GM18511 (cell line): ENCODE data around the gene PRKAB2.
"Not testable (repeated sequence)": the region's sequence is repeated elsewhere in the genome, so short reads cannot be mapped to it uniquely, and the experiment has no call there.

Experiments used
- ATAC-seq: cut with Tn5 transposase; IDR thresholded peaks from one replicate; pipeline ENCODE4 v1.9.1; 2021; ENCODE audit warnings: mild to moderate bottlenecking, moderate library complexity; ENCODE audit not compliant: unreplicated experiment

The PRKAB2 gene

DNA sequence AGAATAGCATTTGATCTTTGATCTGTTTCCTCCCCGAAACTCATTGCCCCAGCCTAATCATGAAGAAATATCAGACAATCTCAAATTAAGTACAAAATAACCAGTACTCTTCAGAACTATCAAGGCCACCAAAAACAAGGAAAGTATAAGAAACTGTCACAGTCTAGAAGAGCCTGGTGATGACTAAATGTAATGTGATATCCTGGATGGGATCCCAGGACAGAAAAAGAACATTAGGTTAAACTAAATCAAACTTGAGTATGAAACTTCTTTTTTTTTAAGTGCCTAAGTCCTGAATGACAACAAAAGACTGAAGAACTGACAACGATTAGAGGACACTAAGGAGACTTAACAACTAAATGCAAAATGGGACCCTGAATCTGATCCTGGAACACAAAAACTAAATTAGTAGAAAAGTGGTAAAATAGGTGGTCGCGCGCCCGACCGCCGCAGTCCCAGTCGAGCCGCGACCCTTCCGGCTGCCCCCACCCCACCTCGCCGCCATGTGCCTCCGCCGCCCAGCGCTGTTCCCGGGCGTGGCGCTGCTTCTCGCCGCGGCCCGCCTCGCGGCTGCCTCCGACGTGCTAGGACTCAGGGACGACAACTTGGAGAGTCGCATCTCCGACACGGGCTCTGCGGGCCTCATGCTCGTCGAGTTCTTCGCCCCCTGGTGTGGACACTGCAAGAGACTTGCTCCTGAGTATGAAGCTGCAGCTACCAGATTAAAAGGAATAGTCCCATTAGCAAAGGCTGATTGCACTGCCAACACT is 5.5 kb upstream of the PRKAB2 start:
- ATAC-seq, result no peak

DNA sequence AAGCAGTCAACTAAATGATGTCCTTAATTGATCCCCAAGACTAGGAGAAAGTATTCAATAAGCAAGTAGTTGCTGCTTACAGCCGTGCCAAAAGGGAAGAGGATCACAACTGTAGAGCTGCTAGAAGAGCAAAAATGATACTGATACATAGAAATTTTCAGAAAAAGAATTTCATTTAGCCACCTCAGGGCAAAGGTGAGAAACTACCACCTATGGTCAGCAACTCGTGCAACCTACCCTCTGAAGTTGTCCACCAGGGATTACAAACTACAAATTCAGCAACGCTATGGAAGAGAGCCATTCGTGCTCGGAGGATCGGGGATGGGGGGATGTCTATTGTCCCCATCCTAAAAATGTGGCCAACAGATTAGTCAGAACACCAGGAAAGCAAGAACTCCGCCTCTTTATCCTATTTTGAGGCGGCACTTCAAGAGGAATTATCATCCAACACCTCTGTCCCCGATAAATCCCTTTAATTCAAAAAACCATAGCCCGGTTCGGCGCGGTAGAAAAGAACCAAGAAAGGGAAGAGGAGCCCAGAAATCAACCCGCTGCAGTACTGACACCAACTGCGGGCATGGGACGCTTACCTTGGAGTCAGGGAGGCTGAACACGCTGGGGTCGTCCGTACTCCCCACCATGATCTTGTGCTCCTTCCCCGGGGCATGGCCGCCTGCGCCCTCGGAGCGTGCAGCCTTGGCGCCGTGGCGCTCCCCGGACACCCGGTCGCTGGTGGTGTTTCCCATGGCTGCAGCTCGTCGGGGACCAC is 687 bp downstream of the PRKAB2 start:
- ATAC-seq, result no peak

DNA sequence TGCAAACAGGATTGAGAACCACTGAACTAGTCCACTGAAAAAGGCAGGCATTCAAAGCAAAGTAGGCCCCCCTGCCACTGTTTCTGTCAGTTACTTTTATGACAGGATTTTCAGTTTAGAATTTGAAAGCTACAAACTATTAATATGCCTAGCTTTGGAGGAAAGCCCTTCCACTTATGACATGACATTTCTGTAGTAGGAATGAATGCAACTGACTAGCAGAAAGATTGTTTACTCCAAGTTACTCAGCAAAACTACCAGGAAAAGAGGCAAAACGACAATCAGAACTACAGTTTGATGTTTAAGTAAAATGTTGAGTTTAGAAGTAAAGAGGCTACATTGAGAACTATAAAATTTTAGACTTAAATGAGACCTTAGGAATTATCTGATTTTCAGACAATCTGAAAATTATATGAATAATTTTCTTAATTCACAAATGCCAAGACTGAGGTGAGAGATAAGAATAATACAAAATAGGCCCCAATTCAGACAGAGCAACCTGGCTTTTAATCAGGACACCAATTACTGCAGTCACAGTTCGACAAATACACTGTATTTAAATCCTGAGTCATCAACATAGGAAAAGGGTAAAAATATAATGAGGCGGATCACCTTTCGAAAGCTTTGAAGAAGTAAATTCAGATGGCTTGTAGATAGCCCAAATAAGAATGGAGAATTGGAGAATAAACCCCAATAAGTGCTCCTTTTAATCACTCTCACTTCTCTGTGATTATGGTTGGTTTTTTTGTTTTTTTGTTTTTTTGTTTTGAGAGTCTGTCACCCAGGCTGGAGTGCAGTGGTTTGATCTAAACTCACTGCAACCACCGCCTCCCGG is 2.2 kb downstream of the PRKAB2 start:
- ATAC-seq, result no peak

DNA sequence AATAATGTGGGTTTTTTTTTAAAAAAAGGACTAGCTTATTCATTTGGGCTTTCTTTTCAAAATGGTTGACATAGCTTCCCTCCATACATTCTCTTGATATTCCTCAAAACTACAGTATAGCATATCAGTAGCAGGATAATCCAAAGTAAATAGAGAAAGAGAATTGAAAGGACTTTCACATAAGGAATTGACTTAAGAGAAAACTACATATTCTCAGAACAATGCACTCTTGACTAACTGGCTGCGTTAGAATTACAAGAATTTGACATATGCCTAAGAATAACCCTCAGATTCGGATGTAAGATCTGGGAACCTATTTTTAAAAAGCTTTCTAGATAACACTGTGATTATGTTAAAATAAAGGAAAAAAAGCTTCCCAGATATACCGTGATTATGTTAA is 3.1 kb downstream of the PRKAB2 start:
- ATAC-seq, result no peak

DNA sequence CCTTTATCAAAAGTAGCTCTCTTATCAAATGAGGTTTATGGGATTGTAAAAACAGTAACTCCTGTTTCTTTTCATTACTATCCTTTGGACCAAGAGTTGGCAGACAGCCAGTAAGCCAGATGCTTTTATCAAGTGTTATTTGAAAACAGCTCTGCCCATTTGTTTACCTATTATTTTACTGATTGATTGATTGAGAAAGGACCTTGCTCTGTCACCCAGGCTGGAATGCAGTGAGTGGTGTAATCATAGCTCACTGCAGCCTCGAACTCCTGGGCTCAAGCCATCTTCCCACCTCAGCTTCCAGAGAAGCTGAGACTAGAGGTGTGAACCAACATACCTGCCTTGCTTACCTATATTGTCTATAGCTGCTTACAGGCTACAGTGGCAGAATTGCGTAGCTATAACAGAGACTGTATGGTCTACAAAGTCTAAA is 3.6 kb downstream of the PRKAB2 start:
- ATAC-seq, result no peak

DNA sequence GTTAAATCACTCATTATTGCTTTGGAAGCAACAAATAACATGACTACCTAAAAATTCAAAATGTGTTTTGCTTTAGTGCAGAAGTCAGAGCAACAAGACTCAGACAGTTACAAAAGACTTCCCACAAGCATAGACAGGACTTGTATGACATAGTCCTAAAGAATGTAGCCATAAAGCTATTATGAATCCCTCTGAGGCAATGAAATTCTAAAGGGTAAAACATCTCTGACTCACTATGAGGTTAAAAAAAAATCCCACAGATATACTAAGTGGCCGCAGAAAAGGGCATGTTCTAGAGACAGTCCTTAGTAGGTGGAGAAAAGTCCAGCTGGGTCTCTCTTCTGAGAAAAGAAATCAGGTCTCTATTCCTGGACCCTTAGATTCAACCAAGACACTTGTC is 4.9 kb downstream of the PRKAB2 start:
- no peak for ATAC-seq

DNA sequence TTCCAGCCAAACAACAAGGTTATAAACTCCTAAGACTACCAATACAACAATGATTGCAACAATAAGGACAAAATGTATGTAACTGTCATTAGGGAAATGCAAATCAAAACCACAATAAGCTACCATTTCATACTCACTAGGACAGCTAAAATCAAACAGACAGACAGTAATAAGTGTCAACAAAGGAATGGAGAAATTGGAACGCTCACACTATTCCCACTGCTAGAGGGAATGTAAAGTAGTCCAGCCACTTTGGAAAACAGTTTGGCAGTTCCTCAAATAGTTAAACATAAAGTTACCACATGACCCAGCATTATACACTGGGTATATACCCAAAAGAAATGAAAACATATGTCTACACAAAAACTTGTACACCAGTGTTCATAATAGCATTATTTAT is 9.3 kb downstream of the PRKAB2 start:
- no peak for ATAC-seq

DNA sequence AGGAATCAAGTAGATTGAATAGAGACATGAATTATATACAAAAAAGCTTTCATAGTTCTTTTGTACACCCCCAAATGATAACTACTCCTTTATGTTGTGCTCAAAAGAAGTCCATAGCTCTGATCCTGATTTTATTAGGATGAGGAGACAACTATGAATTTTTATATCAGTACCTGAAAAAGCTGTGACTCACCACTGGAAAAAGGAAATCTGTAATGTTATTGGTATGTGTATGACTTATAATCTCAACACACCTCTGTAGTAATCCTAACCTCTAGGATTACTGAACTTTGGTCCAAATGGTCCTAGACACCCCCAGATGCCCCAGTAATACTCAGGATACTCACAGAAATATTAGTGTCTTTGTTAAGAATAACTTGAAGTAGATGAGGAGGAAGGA is 10.2 kb downstream of the PRKAB2 start:
- ATAC-seq, result no peak

DNA sequence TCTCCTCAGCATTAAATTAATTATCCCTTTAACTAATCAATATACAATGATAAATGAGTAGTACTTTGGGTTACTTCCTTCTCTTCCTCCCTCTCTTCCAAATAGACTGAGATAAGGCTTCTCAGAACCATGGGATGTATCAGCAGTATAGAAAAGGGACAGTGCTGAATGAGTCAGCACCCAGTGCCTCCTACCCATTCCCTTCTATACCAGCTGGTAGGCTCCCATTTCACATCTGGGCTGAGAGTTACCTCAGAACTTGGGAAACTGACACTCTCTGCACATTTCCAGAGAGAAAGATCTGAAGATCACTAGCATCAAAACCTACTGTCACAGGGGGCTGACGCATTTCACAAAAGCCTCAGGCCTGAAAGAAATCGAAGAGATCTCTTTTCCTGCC is 15.2 kb downstream of the PRKAB2 start:
- not testable (repeated sequence) for ATAC-seq

DNA sequence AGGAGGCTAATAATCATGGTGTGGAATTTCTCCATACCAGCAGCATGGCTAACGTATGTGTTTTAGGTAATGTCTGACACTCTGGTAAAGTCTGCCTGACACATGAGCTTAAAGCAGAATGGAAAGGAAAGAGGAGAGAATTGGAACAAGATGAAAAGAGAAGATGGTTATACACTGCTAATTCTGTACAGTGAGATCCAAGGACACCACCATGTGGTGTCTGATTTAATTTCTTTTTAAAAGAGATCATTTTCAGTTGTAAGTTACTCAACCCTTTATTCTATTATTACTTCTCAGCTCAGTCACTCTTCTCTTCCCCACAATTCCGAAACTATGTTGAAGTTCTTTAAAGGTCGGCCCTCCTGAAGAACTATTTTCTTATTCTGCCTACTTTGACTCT is 15.6 kb downstream of the PRKAB2 start:
- no peak for ATAC-seq

DNA sequence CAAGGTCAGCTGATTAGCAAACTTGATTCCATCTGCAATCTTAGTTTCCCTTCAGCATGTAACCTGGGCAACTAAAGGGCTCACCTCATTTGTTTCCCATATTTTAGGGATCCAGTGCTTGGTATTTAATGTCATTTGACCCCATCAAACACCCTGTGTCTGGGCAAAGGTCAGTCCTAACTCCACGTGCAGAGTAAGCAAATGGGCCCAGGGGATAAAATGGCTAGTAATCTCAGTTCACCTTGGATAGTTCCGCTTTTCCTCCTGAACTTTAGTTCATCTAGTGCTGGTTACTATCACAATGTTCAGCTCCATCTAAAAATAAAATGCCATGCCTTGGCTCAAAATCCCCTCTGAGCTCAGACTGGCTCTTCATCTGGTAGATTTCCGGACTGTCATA is 19.5 kb downstream of the PRKAB2 start:
- ATAC-seq, result no peak

DNA sequence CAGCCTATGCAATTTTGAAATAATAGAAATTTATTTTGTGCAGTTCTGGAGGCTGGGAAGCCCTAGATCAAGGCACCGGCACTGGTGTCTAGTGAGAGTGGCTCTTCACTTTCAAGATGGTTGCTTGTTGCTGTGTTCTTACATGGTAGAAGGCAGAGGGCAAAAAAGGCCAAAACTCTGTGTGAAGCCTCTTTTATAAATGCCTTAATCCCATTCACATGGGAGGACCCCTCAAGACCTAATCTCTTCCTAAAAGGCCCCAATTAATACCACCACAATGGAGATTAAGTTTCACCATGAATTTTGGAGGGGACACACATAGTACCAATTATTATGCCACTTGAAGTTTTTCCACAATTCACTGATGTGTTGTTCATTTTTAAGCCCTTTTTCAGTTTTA is 21.0 kb downstream of the PRKAB2 start:
- no peak for ATAC-seq

DNA sequence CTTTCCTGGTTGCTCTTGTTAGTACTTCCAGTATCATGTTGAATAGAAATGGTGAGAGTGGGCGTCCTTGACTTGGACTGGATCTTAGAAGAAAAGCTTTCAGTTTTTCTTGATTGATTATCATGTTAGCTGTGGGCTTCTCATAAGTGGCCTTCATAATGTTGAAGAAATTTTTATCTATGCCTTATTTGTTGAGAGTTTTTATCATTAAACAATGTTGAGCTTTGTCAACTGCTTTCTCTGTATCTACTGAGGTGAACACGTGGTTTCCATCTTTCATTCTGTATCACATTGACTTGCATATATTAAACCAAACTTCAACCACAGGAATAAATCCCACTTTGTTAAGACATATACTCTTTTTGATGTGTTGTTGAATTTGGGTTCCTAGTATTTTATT is 29.4 kb downstream of the PRKAB2 start:
- ATAC-seq, result no peak

DNA sequence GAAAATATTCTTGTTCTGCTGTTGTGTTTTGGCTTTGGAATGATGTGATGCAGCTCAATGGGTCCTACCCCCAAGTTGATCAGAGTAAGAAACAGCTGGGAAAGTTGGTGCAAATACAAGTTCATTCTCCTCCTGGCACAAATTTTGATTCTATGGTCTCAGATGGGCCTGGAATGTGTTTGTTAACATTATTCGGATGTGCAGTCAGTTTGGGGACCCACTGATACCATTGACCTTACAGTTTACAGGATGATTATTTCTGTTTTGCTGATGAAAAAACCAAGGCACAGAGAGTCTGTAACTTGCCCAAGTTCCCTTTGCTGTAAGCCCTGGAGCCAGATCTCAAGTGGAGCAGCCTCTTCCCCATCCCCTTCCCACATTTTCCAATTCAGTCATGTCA is 41.5 kb downstream of the PRKAB2 start:
- ATAC-seq, result not testable (repeated sequence)

DNA sequence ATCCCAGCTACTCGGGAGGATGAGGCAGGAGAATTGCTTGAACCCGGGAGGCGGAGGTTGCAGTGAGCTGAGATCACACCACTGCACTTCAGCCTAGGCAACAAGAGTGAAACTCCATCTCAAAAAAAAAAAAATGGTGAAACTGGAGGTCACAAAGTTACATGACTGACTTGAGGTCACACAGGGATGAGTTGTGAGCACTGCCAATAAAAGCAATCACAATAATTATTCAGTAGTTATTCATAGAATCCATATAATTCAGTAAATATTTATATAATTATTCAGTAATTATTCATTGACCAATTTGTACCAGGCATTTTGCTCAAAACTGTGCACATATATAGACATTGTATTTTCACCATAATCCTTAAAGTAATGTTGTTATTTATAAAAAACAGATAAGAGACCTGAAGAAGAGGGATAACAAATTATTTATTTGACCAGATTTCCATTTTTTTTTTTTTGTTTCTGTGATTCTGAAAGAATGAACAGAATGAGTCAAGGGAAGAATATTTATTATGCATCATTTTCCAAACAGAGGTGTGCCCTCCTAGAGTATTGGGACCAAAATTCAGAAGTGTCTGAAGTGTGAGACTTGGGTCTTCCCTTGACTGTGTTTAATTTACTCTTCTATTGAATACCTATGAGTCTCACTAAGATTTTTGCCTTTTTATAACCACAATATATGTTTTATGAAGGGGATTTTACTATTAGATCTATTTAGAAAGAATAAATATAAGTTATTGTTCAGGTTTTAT is 43.0 kb downstream of the PRKAB2 start:
- ATAC-seq, result no peak

DNA sequence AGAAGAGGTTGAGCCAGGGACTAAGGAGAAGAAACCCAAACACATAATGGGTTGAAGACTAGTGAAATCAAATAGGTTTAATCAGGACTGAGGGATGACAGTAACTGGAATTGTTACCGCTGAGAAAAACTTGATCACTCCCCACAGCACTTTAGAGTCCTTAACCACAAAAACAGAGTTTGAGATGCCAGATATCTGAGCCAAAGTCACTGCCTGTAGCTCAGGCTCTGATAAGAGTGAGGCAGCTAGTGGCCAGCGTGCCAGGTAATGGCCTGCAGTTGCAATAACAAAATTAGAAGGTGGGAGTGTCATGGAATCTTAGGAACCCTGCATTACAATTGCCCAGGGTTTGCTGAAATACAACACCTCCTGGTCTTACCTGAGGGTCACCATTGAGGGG is 48.0 kb downstream of the PRKAB2 start:
- no peak for ATAC-seq

DNA sequence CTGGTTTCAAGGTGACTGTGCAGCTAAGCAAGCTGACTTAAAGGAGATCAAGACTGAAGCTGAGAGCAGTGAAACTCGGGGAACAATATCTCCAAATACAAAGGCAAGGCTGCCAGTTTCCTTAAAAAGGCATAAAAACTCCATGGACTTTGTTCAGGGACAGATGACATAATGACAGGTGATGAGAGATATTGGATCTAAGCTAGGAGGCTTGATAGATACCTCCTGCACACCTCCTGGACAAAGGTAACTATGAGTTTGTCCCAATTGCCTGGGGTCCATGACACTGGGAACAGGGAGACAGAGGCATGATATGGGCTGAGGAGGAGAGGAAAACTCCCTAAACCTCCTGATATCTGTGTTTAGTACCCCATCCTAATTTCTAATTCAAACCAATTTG is 55.2 kb downstream of the PRKAB2 start:
- no peak for ATAC-seq

DNA sequence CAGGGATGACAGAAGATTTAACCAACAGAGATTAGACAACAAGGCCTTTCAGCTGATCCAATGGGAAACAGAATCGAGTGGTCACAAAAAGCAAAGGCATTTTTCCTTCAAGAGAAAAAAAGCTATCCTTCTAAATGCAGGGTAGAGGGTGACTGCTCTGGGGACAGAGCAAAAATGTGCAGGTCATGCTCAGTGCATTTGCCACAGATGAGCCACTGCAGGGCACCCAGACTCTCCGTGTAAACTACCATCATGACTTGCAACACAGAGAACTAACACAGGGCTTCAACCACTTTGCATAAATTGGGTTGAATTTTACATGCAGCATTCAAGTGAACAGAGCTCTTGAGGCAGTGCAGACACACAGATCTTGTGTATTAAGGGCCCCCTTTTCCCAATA is 56.8 kb downstream of the PRKAB2 start:
- no peak for ATAC-seq

DNA sequence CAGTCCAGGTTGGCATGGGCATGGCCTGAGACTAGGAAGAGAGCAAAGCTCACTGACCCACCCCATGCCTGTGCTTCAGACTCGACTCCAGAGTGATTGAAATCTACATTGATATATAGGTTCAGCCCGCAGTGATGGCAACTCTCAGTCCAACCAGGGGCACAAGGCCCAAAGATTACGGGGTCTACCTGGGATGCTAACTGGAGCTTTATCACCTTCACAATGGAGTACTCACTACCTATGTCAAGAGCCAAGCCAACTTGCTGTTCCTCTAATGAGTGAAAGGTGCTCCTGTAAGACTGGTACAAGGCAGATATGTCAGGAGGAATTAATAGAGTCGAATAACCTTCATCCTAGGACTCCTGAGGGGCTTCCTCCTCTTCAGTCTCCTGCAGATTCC is 57.2 kb downstream of the PRKAB2 start:
- ATAC-seq, result not testable (repeated sequence)

DNA sequence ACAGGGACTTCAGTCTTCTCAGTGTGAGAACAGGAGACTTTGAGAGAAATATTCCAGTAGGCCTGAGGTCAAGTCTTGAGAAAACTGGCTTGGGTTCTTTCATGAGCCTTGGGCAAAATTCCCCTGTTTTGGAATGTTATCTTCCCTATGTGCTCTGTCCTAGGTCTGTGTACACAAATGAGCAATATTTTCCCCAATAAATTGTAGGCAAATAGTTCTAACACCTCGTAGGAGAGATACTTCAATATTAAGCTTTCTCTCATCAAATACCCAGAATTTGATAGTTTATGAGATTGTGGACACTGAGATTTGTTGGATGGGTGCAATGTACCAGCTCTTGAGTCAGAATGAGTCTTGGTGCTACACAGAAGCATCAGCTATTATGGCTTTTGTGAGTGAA is 57.9 kb downstream of the PRKAB2 start:
- not testable (repeated sequence) for ATAC-seq
